ENCODE data around the gene NACC1.

- TF ChIP-seq EZH2 (IDR thresholded peaks at IDR 0.05) (no peak), EZH2phosphoT487 (IDR thresholded peaks at IDR 0.05) (no peak)
Observed at GRCh38 chr19:13151605-13152355, 33.7 kb downstream of the NACC1 start.

Measured in neural progenitor cell (in vitro differentiated cells).